Neural cell (in vitro differentiated cells): Measurements from ENCODE around the gene RPP25. TPM values are rescaled to one million over a fixed set of nuclear protein-coding genes. Genes with fewer than 3 reads are reported as not detected.
"Not testable (repeated sequence)": the region's sequence is repeated elsewhere in the genome, so short reads cannot be mapped to it uniquely, and the experiment has no call there.

Source experiments
- H2AFZ ChIP-seq: fragments of 200-600, 300-800 bp; sonication (generic), shearing (Covaris generic); 2 replicates; pipeline ENCODE4 v1.6.0; 2014; ENCODE audit warnings: low read depth, mild to moderate bottlenecking, antibody characterized with exemption, low read length, moderate library complexity
- H3F3A ChIP-seq: fragments of 200-600 bp; shearing (Covaris generic); 2 replicates; pipeline ENCODE4 v1.6.1; 2016; ENCODE audit warnings: mild to moderate bottlenecking, moderate library complexity, mixed read lengths, antibody characterized with exemption, low read length; ENCODE audit not compliant: insufficient read depth, poor library complexity, severe bottlenecking
- H3K27ac ChIP-seq: fragments of 200-600, 300-800 bp; sonication (generic), shearing (Covaris generic); 2 replicates; pipeline ENCODE4 v1.5.1; 2014; ENCODE audit warnings: mild to moderate bottlenecking, low read length, moderate library complexity
- H3K27me3 ChIP-seq: fragments of 300-800, 200-600 bp; sonication (generic), shearing (Covaris generic); 2 replicates; pipeline ENCODE4 v1.6.0; 2014; ENCODE audit warnings: mild to moderate bottlenecking, low read depth, low read length, moderate library complexity; ENCODE audit not compliant: insufficient read depth
- H3K36me3 ChIP-seq: fragments of 300-800, 200-600 bp; sonication (generic), shearing (Covaris generic); 2 replicates; pipeline ENCODE4 v1.5.1; 2014; ENCODE audit warnings: mild to moderate bottlenecking, antibody characterized with exemption, low read length, moderate library complexity; ENCODE audit not compliant: insufficient read depth
- H3K4me2 ChIP-seq: fragments of 300-800, 200-600 bp; sonication (generic), shearing (Covaris generic); 2 replicates; pipeline ENCODE4 v1.6.0; 2014; ENCODE audit warnings: mild to moderate bottlenecking, low read length
- H3K4me3 ChIP-seq: fragments of 300-800, 200-600 bp; sonication (generic), shearing (Covaris generic); 2 replicates; pipeline ENCODE4 v1.5.1; 2014; ENCODE audit warnings: mild to moderate bottlenecking, low read length, moderate library complexity
- H3K79me2 ChIP-seq: fragments of 200-600 bp; shearing (Covaris generic); replicated peaks from 2 replicates; pipeline ENCODE4 v1.6.0; 2014; ENCODE audit warnings: mild to moderate bottlenecking, low read length, moderate library complexity; ENCODE audit not compliant: insufficient read depth
- H3K9ac ChIP-seq: fragments of 300-800, 200-600 bp; sonication (generic), shearing (Covaris generic); 2 replicates; pipeline ENCODE4 v1.6.1; 2016; ENCODE audit warnings: mild to moderate bottlenecking, low read length, mixed read lengths
- H3K9me2 ChIP-seq: fragments of 200-600 bp; shearing (Covaris generic); 2 replicates; pipeline ENCODE4 v1.6.1; 2016; ENCODE audit warnings: mild to moderate bottlenecking, low read length, mixed read lengths; ENCODE audit not compliant: insufficient read depth
- H3K9me3 ChIP-seq: fragments of 200-600, 300-800 bp; sonication (generic), shearing (Covaris generic); 2 replicates; pipeline ENCODE4 v1.6.1; 2016; ENCODE audit warnings: mild to moderate bottlenecking, mixed run types, low read length, moderate library complexity, mixed read lengths
- H4K20me1 ChIP-seq: fragments of 200-600 bp; shearing (Covaris generic); 2 replicates; pipeline ENCODE4 v1.6.1; 2016; ENCODE audit warnings: mild to moderate bottlenecking, mixed run types; ENCODE audit not compliant: insufficient read depth
- CTCF ChIP-seq: fragments of 450-650 bp; IDR thresholded peaks from 2 replicates; pipeline ENCODE4 v1.5.1; 2014; ENCODE audit warnings: antibody characterized with exemption, mild to moderate bottlenecking, moderate library complexity; ENCODE audit not compliant: poor library complexity, severe bottlenecking
- EP300 ChIP-seq: fragments of 450-650 bp; conservative IDR thresholded peaks from 2 replicates; pipeline ENCODE4 v1.6.1; 2014; ENCODE audit warnings: antibody characterized with exemption, mild to moderate bottlenecking, moderate library complexity; ENCODE audit not compliant: poor library complexity, severe bottlenecking
- EZH2 ChIP-seq: fragments of 200-600, 300-800 bp; shearing (Covaris generic), sonication (generic); IDR thresholded peaks from 2 replicates; pipeline ENCODE4 v1.6.1; 2014; ENCODE audit warnings: antibody characterized with exemption, low read length, borderline replicate concordance, mild to moderate bottlenecking; ENCODE audit not compliant: insufficient read depth, poor library complexity, severe bottlenecking
- MXI1 ChIP-seq: fragments of 450-650 bp; conservative IDR thresholded peaks from 2 replicates; pipeline ENCODE4 v1.6.1; 2014; ENCODE audit warnings: antibody characterized with exemption, mild to moderate bottlenecking; ENCODE audit not compliant: poor library complexity, severe bottlenecking
- POLR2AphosphoS5 ChIP-seq: IDR thresholded peaks from 2 replicates; pipeline ENCODE4 v1.6.1; 2012
- RAD21 ChIP-seq: fragments of 450-650 bp; conservative IDR thresholded peaks from 2 replicates; pipeline ENCODE4 v1.6.1; 2014; ENCODE audit warnings: antibody characterized with exemption, mild to moderate bottlenecking, moderate library complexity
- REST ChIP-seq: IDR thresholded peaks from 2 replicates; pipeline ENCODE4 v1.6.1; 2012; ENCODE audit warnings: borderline replicate concordance
- SMC3 ChIP-seq: fragments of 450-650 bp; conservative IDR thresholded peaks from 2 replicates; pipeline ENCODE4 v1.6.1; 2014; ENCODE audit warnings: antibody characterized with exemption, mild to moderate bottlenecking, moderate library complexity; ENCODE audit not compliant: poor library complexity
- TAF1 ChIP-seq: IDR thresholded peaks from 2 replicates; pipeline ENCODE4 v1.6.1; 2012; ENCODE audit warnings: low read depth
- polyA plus RNA-seq: library from polyadenylated mRNA; depleted of rRNA; stranded (reverse); fragments of >200 nt; gene quantifications from 2 replicates; pipeline ENCODE4 v1.2.3, GENCODE V29; 2014

The RPP25 gene
- polyA plus RNA-seq, 1 donor from 2014 or later: 2.8 TPM

GRCh38 chr15:74937272-74937589 is 19.3 kb downstream of the RPP25 start:
- H3K79me2 ChIP-seq: peaks cover 42% of the 10 kb centered on the region
- H3K36me3 ChIP-seq: no peaks in the 10 kb centered on the region

GRCh38 chr15:74935193-74935592 is 21.4 kb downstream of the RPP25 start:
- H3K9me3 ChIP-seq, H3K4me3 ChIP-seq, H3K9ac ChIP-seq, H3K4me2 ChIP-seq, H3K36me3 ChIP-seq, H3K27me3 ChIP-seq, H2AFZ ChIP-seq, H4K20me1 ChIP-seq, H3K9me2 ChIP-seq, H3K27ac ChIP-seq, H3F3A ChIP-seq: not testable (repeated sequence)
- peaks cover 49% of the 10 kb centered on the region for H3K79me2 ChIP-seq

More at GRCh38 chr15:74937272-74937589, 19.3 kb downstream of the RPP25 start:
- Histone ChIP-seq H2AFZ (peak overlapping the region; percentile 65), H3K4me3 (peak overlapping the region; percentile 100), H4K20me1 (no peaks in the 10 kb centered on the region), H3K4me2 (peak overlapping the region; percentile 72), H3F3A (no peaks in the 10 kb centered on the region), H3K9me3 (no peaks in the 10 kb centered on the region), H3K9ac (peak overlapping the region; percentile 94), H3K27ac (peak overlapping the region; percentile 87), H3K27me3 (no peaks in the 10 kb centered on the region), H3K9me2 (no peaks in the 10 kb centered on the region)
- TF ChIP-seq SMC3: no peak
- no peak for TF ChIP-seq REST
- no peak for TF ChIP-seq CTCF
- TF ChIP-seq RAD21: no peak
- TF ChIP-seq EZH2: no peak
- TF ChIP-seq MXI1: no peak
- TF ChIP-seq EP300: no peak
- no peak for TF ChIP-seq TAF1
- no peak for TF ChIP-seq POLR2AphosphoS5

GRCh38 chr15:74933573-74933972 is 23.0 kb downstream of the RPP25 start:
- H3K9me3 ChIP-seq: no peaks in the 10 kb centered on the region
- H2AFZ ChIP-seq: no peak overlapping the region
- H3F3A ChIP-seq: no peaks in the 10 kb centered on the region
- no peak overlapping the region for H3K9ac ChIP-seq
- H3K9me2 ChIP-seq: no peaks in the 10 kb centered on the region
- H3K4me2 ChIP-seq: no peak overlapping the region
- peaks cover 7% of the 10 kb centered on the region for H3K36me3 ChIP-seq
- no peak overlapping the region for H3K27ac ChIP-seq
- no peaks in the 10 kb centered on the region for H4K20me1 ChIP-seq
- no peak overlapping the region for H3K4me3 ChIP-seq
- H3K79me2 ChIP-seq: peaks cover 49% of the 10 kb centered on the region
- no peak for TF ChIP-seq REST
- no peak for TF ChIP-seq EZH2
- TF ChIP-seq CTCF: no peak
- TF ChIP-seq SMC3: no peak
- TF ChIP-seq EP300: no peak
- TF ChIP-seq RAD21: no peak
- TF ChIP-seq MXI1: no peak
- TF ChIP-seq POLR2AphosphoS5: no peak
- no peak for TF ChIP-seq TAF1
- H3K27me3 ChIP-seq: no peaks in the 10 kb centered on the region
